NCI-H2171 treated with DMSO at 0.1 percent for 48 hours (cell line): ENCODE measurements around the gene RCSD1.

ENCODE experiments used
- DNase-seq: peaks from one replicate; lab custom pipeline; 2025; lab: John Stamatoyannopoulos, UW

Gene RCSD1

DNA sequence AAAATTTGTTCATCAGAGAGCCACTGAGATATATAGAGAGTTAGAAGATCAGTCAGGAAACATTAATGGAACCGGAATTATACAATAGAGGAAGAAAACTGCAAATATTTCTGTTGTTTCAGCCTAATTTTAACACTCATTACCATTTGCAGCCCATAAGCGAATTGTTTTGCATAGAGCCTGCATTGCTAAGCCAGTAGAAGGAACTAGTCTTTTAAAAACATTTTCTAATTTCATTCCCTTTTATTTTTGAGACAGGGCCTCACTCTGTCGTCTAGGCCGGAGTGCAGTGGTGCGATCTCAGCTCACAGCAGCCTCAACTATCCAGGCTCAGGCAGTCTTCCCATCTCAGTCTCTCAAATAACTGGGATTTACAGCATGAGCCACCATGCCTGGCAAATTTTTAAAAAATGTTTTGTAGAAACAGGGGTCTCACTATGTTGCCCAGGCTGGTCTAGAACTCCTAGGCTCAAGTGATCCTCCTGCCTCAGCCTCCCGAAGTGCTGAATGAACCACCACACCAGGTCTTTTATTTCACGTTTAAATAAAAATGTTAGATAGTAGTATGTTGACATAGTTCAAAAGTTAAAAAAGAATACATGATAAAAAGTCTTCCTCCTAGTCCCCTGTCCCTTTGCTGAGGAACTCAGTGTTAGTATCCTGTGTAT, 117.1 kb downstream of the RCSD1 start:
- DNase-seq = no peak

DNA sequence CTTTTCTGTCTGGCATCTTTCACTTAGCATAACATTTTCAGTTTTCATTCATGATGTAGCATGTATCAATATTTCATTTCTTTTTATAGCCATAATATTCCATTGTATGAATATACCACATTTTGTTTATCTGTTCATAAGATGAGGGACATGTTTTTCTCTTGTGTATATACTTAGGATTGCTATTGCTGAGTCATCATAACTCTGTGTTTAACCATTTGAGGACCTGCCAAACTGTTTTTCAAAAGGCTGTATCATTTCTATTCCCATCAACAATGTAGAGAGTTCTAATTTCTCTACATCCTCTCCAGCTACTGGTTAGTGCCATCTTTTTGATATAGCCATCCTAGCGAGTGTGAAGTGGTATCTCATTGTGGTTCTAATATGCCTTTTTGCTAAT, 118.0 kb downstream of the RCSD1 start:
- DNase-seq = no peak

DNA sequence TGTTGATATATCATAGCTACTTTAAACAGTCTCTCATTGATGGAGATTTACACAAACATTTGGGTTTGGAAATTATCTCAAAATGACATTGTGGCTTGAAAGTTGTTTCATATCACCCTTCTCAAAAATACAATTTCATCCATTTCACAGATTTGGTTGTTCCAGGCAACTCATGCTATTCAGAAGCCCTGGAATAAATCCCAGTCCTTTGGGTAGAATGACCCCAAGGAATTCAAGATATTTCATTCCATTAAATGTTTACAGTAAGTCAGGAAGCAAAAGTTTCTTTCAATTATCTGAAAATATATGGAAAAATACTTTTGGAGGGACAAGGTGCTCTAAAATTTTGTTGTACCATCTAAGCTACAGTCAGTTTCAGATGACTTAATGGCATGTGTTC, 118.9 kb downstream of the RCSD1 start:
- DNase-seq = no peak

DNA sequence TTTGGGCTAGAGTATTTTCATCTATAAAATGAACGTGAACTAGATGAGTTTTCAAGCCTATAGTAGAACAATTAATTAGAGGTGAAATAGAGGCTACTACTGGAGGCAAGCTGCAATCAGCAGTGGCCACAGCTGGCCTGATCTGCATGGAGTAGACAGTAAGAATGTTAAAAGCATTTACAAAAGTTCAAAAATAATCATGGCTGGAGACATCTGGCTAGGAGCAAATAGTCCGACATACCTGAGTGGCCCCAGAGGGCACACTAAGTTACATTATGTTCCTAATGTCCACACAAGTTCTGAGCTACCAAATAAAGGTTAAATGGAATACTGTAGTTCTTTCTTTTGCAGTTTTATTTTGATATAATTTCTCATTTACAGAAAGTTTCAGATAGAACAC, 119.7 kb downstream of the RCSD1 start:
- DNase-seq = no peak

DNA sequence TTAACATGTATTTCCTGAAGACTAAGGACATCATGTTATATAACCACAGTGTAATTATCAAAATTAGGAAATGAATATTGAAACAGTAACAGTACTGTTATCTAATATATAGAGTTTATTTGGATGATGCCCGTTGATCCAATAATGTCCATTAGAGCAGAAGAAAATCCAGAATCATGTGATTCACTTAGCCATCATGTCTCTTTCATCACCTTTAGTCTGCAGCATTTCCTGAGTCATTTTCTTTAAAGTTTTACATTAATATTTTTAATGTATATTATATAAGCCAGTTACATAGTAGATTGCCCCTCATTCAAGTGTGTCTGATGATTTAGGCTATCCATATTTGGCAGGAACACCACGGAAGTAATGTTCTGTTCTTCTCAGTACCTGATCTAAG, 120.6 kb downstream of the RCSD1 start:
- no peak for DNase-seq

DNA sequence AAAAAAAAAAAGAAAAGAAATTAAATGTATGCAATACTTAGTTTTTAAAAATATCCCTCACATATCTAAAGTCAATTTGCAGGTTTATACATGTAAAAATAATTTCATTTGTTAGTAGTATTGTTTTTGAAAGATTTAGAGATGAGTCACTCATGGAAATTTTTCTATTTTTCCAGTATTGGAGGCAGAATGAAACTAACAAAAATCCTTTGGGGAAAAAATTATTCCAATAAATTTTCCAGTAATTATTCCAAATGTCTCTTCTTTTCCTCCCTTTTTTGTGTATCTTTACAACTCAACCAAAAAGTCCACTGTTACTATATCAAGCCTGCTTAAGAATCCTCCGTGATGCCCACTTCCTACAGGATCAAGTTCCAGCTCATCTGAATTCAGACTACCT, 121.6 kb downstream of the RCSD1 start:
- DNase-seq = no peak

DNA sequence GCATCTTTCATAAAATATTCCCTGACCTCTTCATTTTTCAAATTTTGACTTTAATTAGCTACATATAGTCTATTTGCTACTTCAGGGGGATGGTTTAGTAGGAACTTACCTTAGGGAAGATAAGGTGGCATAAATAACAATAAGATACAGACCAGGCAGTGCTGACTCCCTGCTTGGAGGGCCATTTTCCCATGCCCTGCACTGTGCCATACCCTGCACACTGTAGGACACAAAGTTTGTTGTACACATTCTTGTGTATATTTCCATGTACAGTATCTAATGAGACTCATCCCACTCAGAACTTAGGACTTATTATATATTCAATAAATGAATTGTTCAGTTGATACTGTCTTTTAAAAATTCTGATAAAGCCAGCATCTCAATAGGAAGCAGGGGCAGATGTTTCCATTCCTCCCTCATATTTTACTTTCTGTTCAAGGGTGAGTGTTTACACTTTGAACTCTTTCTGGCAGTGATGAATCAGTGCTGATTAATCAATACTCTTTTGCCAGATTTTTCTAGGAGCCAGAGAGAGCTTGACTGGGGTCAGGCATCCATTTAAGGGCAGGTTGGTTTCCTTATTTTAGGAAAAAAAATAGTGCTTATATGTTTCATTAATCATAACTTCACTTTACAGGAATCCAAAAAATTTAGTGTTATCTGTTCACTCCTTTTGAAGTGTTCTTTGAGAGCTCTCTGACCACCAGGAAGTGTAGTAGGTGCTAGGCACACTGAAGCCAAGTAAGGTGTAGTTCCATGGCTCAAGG, 122.4 kb downstream of the RCSD1 start:
- DNase-seq = no peak

DNA sequence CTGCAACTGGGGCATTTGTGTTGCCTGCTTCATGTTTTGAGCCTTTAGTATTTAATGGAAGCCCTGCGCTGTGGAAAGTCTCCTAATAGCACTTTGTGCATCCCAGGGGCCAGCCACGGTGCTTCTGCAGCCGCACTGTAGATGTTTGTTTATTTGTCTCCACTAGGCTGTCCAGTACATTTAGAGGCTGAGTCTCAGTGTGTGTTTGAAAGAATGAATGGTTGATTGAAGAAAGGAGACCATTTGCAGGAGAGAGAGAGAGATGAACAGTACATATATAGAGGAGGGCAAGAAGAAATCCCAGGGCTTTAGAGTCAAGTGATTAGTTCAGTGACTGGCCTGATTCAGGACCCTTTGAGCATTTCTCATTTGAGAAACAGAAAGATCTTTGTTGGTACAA, 125.6 kb downstream of the RCSD1 start:
- no peak for DNase-seq
